Pulmonary artery endothelial cell (primary cell): Measurements from ENCODE around the gene WBP2. TPM values are rescaled to one million over a fixed set of nuclear protein-coding genes. Genes with fewer than 3 reads are reported as not detected.
"Not testable (repeated sequence)": the region's sequence is repeated elsewhere in the genome, so short reads cannot be mapped to it uniquely, and the experiment has no call there.

Experiments
- DNase-seq: peaks from one replicate; pipeline ENCODE4 v3.0.0-alpha.2; 2011; ENCODE audit warnings: low read depth, low spot score
- total RNA-seq: library from RNA; depleted of rRNA; stranded (reverse); fragments of >200 nt; gene quantifications from 2 replicates; pipeline ENCODE4 v1.2.3, GENCODE V29; 2014

Gene WBP2
- total RNA-seq, 1 donor from 2014 or later, result 21.0 TPM

DNA sequence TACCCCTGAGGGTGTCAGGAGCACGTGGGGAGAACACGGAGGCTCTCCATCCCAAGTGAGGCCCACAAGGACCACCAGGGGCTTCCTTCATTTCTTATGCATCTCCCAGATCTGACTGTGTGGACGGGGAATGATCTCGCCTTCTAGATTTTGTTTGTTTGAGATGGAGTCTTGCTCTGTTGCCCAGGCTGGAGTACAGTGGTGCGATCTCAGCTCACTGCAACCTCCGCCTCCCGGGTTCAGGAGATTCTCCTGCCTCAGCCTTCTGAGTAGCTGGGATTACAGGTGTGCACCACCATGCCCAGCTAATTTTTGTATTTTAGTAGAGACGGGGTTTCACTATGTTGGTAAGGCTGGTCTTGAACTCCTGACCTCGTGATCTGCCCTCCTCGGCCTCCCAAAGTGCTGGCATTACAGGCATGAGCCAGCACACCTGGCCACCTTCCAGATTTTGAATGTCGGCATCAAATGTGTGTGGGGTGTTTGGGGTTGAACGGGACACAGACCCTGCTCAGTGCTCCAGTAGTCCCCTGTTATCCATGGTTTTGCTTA is 13.7 kb upstream of the WBP2 start:
- DNase-seq, result not testable (repeated sequence)

DNA sequence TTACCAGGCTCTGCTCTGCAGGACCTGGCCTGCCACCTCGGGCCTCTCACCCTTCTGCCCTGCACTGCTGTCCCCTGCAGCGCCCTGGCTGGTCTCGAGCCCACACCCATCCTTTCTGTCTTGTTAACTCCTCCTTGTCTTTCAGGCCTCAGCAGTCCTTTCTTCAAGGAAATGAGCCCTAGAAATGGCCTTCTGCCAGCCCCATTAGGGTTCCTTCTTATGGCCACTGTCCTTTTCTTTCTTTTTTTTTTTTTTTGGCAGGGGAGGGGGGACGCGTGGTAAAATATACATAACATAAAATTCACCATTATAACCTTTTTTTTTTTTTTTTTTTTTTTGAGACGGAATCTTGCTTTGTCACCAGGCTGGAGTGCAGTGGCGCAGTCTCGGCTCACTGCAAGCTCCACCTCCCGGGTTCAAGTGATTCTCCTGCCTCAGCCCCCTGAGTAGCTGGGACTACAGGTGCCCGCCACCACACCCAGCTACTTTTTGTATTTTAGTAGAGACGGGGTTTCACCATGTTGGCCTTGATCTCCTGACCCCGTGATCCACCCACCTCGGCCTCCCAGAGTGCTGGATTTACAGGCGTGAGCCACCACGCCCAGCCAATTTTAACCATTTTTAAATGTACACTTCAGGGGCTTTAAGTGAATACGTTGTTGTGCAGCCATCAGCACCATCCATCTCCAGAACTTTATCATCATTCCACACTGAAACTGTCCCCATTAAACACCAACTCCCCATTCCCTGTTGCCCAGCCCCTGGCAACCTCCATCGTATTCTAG is 10.5 kb upstream of the WBP2 start:
- DNase-seq, result not testable (repeated sequence)

GRCh38 chr17:75864887-75865286 is 9.8 kb upstream of the WBP2 start:
- DNase-seq, result not testable (repeated sequence)

DNA sequence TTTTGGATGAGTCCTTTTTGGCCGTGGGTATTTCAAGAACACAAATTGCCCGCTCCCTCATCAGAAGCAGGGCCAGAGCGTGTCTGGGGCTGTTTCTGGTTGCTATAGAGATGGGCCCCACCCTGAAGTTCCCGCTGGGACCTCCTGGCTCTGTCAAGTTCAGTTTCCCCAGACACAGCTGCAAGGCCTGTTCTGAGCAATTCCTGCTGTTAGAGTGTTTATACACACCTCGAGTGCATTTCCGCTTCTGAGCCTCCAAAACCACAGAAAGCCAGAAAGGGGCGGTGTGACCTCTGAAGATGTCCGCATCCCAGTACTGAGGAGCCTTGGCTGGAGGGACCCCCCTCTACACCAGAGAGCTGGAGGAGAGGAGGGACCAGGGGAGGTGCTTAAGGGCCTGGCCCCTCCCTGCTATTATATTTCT is 9.3 kb upstream of the WBP2 start:
- DNase-seq, result no peak

GRCh38 chr17:75861927-75862317 is 6.8 kb upstream of the WBP2 start:
- no peak for DNase-seq

GRCh38 chr17:75859358-75859757 is 4.2 kb upstream of the WBP2 start:
- not testable (repeated sequence) for DNase-seq

DNA sequence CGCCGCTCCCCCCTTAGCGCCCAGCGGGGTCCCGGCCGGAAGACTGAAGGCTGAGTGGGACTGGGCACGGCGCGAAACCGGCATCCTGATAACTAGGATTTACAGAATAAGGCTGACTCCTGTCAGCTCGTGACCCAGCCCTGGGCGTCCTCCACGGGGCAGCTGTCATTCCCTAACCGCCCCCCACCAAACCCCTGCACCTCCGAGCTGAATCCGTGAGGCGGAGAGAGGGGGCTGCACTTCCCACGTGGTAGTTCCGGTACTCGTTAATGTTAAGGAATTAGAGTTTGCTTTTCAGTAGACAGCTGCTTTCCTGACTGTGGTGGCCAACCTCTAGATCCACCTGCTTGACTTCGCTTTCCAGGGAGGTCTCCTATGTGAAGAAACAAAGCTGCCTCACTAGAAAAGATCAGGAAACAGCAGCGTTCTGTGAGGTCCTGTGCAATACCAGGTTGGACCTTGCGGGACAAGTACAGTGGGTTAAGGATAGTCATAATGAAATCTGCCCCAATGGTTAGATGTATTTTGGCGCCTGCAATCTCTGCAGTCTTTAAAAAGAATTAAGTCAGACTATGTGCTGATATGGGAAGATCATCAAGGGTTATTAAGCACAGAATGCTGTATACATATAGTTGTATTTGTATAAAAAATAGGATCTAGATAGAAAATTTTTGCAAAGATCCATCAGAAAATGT is 1.1 kb upstream of the WBP2 start:
- DNase-seq, result no peak

GRCh38 chr17:75854881-75855309 is 240 bp downstream of the WBP2 start:
- DNase-seq, result no peak

- no peak for DNase-seq
These were observed 910 bp downstream of the WBP2 start for GRCh38 chr17:75854101-75854748.

- DNase-seq, result no peak
These were observed 1.7 kb downstream of the WBP2 start for GRCh38 chr17:75853433-75853832.

DNA sequence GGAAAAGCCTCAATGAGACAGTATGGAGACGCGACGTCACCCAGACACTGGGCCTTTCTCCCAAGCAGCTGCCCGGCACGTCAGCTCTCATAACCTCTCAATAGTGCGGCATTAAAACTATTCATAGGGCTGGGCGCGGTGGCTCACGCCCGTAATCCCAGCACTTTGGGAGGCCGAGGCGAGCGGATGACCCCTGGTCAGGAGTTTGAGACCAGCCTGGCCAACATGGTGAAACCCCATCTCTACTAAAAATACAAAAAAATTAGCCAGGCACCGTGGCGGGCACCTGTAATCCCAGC is 3.5 kb downstream of the WBP2 start:
- not testable (repeated sequence) for DNase-seq

DNA sequence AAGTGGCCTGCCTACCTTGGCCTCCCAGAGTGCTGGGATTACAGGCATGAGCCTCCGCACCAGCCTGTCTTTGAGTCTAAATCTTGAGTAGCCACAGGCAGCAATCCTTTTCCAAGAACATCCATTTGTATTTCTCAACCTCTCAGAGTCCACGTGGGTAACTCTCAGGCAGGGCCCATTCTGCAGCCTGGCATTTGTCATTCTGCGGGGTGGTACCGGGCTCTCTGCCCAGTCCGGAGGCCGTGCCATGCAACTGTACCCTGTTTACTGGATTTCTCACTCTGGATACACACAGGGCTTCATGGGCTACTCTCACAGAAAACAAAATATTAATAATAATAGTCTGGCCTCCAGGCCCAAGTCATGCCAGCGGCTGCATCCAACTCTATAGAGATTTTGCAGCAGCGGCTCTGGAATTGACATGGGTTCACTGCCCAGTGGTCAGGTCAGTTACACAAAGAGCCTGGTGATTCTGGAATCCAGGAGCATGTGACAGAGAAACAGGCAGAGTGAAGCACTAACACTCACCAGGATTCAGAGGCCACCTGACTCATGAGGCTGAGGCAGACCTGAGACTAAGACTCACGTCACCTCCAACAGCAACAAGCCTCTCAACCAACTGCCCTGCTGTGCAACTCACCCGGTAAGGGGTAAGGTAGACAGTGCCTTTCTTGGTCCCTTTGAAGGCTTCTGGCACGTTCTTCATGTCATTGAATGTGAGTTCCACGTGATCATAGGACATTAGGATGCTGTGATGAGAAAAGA is 4.0 kb downstream of the WBP2 start:
- no peak for DNase-seq

GRCh38 chr17:75849724-75850123 is 5.4 kb downstream of the WBP2 start:
- no peak for DNase-seq

DNA sequence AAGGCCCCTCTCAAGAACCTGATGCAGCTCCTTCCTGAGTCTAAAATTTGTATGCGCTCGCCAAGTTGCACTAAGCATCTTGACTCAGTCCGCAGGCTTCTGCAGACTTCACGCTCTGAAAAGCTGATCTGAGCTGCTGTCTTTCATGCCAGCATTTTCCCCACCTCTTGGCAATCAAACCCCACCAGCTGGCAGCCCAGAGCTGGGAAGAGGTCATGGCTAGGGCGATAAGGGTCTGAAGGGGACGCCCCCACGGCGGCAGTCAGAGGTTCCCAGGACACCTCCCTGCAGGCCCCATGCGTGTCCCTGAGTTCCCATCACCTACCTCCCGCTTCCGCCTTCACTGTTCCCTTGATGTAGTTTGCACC is 5.9 kb downstream of the WBP2 start:
- DNase-seq, result no peak

DNA sequence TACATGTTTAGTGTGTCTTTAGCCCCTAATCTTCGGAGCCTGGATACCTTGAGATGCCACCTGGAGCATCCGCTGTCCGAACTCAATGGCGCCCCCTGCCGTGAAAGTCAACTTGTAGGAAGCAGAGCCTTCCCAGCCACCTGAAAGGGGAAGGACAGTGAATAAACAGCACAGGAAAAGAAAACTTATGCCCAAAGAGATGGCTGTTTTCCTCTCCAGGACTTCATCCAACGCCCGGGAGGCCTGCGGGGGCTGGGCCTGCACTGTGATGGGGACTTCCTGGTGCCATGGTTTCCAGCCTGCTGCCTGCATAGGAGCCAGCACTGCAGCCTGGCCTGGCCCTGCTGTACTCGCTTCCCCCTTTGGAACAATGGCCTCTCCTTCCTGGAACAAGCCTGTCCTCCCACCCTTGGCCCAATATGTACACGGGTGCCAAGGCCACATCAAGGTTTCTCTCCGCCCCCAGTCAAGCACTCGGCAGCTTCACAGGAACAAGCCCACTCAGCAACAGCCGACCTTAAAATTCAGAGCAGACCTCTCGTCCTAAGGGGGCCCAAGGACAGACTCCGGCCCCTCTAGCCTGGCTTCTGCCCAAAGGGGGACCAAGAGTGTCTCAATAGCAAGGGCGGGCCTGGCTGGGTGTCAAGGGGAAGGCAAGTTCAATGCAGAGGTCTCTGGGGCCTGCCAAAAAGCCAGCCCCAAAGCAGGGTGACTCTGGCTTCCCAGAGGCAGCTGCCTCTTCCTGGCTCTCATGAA is 6.4 kb downstream of the WBP2 start:
- no peak for DNase-seq

DNA sequence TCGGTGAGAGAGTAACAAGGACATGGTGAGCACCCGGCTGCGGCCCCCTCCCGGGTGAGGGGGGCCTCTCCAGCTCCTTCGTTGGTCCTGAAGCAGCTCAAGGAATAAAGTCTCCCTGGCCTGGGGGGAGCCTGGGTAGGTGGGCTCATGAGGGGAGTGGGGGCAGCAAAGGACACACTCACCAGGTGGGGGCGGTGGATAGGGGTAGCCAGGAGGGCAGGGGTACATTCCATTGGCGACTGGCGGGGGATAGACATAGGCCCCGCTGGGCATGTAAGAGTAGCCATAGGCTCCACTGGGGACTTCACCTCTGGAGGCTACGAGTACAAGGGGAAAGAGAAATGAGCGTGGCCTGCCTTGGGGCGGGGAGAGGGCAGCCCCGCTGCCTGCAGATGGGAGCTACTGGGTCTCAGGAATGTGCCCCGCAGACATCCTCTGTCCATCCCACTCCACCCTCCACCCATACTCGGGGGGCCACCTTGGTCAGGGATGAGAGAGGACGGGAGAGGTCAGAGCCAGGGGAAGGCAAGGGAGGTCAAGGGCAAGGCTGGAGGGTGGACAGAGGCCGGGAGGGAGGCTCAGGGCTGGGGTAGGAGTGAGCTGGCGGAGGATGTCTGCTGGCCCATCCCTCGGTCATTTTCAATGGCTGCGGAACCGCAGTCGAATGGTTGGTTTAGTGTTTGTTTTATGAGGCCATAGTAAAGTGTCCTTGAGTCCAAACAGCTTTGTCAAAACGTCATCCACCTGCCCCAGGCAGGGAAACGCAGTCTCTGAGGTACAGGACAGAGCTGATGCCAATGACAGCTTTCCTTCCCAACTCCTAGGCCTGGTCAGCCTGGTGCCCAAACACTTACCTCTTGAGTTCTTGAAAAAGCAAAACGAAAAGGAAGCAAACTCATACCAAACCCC is 7.3 kb downstream of the WBP2 start:
- no peak for DNase-seq

GRCh38 chr17:75846692-75847613 is 8.2 kb downstream of the WBP2 start:
- DNase-seq, result no peak

- DNase-seq, result no peak
These were observed 9.0 kb downstream of the WBP2 start for GRCh38 chr17:75845933-75846691.
